ENCODE data around the gene CLOCK.

DNA sequence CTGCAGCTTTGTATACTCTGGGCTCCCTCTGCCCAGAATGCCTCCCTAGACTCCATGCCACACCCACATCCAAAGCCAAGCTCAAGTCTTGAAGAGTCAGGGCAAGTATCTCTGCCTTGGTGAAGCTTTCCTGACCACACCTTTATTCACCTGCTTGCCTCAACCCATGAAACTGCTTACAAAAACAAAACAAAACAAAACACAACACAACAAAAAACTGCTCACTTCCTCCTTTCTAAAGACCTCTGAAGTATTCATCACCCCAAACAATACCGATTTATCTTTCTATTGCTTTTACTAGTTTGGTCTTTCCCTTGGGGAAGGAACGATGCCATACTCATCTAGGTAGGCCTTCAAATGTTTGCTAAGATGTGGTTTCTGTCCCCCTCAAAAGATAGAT is 105.9 kb downstream of the CLOCK start:
- TF ChIP-seq SPI1 (IDR thresholded peaks at IDR 0.05; ENCODE audit: low read depth, low read length) (peak; percentile 82), POLR2A (IDR thresholded peaks at IDR 0.05; ENCODE audit: low read depth, low read length) (no peak), TAF1 (IDR thresholded peaks at IDR 0.05; ENCODE audit: low read depth, low read length) (no peak), POLR2AphosphoS5 (IDR thresholded peaks at IDR 0.05; ENCODE audit: low read depth, low read length) (no peak), PAX5 (IDR thresholded peaks at IDR 0.05; ENCODE audit: insufficient read depth, low read length, severe bottlenecking) (no peak)

All from GM12891 (cell line).